MV-4-11 (cell line): ENCODE results near the gene RIOK1.
A peak's percentile ranks its signal among the peaks of the same experiment; 100 is the strongest.
"Not testable (repeated sequence)": the region's sequence is repeated elsewhere in the genome, so short reads cannot be mapped to it uniquely, and the experiment has no call there.

Experiments
- DNase-seq: peaks from one replicate; lab custom pipeline; 2025; lab: John Stamatoyannopoulos, UW

RIOK1 gene

DNA sequence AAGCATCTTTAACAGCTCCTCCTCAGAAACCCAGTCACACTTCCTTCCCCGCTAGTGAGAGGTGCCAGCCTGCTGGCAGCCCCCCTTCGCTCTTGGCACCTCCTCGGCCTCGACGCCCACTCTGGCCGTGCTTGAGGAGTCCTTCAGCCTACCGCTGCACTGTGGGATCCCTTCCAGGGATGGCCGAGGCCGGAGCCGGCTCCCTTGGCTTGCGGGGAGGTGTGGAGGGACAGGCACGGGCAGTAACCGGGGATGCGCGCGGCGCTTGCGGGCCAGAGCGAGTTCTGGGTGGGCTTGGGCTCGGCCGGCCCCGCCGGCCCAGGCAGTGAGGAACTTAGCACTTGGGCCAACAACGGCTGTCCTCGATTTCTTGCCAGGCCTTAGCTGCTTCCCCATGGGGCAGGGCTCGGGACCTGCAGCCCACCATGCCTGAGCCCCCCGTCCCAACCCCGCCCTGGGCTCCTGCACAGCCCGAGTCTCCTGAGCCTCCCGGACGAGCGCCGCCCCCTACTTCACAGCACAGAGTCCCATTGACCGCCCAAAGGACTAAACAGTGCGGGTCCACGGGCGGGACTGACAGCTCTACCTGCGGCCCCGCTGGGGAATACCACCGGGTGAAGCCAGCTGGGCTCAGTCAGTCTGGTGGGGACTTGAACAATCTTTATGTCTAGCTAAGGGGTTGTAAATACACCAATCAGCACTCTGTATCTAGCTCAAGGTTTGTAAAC lies 51.6 kb downstream of the RIOK1 start:
- no peak for DNase-seq

DNA sequence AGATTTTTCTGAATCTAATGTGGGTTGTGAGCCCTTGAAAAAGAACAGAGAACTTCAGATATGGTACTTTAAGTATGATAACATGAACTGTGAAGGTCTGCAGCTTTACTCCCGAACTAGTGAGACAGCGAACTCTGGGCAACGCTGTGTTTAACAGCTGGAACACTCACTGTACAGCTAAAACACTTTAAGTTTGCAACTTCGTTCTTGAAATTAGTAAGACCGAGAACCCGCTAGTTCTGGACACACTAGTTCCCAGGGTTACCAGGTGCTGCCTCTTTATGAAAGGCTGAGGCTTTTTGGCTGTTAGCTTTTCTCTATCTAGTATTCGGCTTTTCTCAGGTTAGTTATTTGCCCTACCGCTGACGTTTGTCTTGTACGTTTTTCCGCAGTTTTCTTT lies 52.9 kb downstream of the RIOK1 start:
- no peak for DNase-seq

DNA sequence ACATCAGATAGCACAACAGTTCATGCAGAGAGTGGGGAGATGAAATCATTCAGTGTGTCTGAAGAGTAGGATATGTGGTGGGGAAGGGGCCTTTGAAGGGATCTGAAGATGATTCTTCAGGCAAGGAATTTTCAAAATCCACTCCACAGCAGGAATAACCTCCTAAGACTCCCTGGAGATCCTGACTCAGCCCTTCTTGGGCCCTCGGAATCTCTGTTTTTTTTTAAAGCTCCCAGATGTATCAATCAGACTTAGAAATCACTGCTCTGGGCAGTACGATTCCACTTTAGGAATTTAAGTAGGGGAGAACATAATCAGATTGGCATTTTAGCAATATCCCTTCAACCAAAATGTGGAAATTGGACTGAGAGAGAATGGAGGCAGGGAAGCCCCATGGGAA lies 55.5 kb downstream of the RIOK1 start:
- DNase-seq, result no peak

DNA sequence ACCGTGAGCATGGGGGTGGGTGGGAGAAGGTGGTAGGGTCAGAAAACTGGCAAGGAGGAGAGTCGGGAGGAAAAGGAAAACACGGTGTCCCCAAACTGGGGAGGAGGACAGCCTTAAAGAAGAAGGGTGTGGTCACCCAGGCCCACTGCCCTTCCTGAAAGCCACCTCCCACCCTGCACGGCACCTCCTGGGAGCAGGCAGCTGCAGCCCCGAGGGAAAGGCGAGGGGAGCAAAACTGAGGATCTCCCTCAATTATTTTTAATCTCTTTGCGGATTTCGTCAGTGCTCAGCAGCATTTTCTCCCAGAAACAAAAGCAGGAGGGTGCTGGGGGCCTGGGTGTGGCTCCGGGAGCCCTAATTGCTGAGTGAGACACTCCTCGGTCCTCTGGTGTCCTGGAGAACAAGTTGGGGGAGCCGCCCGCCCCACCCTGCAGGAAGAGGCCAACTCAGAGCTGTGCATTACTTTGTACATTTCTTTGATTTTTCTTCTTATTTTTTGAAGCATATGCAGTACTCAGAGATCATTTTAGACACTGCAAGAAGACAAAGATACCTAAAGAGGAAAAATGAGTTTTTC lies 56.4 kb downstream of the RIOK1 start:
- no peak for DNase-seq

DNA sequence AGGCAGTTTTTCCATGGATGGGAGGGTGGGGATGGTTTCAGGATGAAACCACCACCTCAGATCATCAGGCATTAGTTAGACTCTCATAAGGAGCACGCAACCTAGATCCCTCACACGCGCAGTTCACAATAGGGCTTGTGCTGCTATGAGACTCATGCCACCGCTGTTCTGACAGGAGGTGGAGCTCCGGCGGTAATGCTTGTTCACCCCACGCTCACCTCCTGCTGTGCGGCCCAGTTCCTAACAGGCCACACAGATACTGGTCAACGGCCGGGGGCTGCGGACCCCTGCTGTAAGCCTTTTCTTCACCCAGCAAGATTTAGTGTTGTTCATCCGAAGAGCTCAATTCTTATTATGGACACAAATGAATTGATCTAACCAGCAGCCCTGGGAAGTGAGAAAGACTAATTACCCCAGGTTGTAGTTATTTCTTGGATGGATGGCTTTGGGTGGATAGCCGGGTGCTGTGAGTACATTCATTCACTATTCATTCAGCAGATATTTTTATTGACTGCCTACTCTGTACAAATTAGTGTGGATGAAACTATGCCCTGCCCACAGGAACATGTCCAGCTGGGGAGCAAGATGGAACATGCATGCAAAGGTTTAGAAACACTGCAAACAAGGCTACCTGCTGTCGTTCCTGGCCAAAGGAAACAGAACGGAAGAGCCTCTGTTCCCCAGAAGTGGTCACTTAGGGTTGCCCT lies 57.2 kb downstream of the RIOK1 start:
- no peak for DNase-seq

DNA sequence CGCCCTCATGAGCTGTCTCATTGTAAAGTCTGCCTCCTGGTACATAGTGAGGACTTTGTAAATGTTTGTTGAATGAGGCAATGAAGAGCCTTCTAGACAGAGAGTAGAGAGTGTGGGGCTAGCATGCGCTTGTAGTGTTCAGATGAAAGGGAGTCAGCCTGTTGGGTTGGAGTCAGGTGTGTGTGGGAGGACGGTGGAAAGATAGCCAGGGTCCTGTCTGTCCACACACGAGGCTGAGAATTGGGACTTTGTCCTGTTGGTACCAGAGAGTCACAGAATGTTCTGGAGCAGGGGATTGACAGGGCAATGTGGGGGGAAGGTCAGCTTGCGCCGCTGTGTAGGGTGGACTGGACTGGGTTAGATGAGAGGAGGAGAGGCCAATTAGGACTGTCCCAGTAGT lies 58.6 kb downstream of the RIOK1 start:
- DNase-seq, result no peak

DNA sequence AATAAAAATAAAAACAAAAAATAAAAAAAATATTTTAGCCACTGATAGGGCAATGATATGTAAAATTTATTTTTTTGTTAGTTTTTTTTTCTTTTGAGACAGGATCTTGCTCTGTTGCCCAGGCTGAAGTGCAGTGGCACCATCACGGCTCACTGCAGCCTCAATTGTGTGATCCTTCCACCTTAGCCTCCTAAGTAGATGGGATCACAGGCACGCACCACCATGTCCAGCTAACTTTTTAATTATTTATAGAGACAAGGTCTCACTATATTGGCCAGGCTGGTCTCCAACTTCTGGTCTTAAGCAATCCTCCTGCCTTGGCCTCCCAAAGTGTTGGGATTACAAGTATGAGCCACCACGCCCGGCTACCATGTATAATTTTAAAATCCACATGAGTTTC lies 59.4 kb downstream of the RIOK1 start:
- DNase-seq, result no peak

DNA sequence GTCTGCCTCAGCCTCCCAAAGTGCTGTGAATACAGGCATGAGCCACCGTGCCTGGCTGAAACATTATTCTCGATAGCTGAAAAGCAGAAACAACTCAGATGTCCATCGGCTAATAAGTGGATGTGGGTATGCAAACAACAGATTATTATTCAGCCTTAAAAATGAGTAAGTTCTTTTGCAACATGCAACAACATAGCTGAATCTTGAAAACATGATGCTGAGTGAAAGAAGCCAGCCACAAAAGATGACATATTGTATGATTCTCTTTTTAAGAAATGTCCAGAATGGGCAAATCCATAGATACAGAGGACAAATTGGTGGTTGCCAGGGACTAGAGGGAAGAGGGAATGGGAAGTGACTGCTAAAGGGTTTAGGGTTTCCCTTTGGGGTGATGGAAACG lies 61.7 kb downstream of the RIOK1 start:
- DNase-seq, result no peak

DNA sequence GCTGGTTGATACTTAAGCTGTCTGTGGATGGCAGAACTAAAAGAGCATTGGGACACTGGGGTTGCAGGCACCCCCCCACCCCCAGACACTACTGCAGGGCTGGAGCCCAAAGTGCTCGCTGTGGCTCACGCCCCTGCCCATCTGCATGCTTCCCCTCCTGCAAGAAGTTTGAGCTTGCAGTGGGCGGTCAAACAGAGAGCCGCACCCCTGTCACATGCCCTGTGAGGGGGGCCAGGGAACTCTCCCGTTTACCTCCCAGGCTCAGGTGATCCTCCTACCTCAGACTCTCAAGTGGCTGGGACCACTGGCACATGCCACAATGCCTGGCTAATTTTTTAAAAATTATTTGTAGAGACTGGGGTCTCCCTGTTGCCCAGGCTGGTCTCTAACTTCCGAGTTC lies 63.3 kb downstream of the RIOK1 start:
- no peak for DNase-seq

DNA sequence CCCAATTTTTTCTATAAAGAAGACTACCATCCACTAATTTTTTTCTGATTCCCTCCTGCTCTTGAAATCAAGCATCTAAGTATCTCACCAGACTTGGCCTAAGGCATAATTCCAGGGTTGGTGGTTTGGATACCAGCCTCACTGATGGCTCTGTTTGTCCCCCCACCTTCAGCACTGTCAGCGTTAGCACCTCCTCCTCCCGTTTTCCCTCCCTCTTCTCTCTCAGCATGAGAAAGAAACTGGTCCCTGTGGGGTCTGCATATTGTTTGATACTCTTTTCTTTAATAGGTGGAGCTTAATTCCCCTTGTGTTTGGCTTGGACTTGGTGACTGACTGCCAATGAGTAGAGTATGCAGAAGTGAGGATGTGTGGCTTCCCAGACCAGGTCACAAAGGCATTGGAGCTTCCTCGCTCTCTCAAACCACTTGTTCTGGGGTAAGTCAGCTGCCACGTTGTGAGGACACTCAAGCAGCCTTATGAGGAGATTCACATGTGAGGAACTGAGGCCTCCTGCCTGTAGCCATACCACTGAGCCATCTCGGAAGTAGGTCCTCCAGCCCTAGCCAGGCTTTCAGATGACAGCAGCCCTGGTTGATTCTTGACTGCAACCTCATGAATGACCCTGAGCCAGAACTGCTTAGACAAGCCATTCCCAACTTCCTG lies 65.2 kb downstream of the RIOK1 start:
- peak; percentile 7 for DNase-seq

DNA sequence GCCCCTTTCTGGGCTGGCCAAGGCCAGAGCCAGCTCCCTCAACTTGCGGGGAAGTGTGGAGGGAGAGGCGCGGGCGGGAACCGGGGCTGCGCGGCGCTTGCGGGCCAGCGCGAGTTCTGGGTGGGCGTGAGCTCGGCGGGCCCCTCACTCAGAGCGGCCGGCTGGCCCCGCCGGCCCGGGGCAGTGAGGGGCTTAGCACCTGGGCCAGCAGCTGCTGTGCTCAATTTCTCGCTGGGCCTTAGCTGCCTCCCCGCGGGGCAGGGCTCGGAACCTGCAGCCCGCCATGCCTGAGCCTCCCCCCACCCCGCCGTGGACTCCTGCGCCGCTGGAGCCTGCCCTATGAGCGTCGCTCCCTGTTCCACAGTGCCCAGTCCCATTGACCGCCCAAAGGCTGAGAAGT lies 66.7 kb downstream of the RIOK1 start:
- DNase-seq, result not testable (repeated sequence)

DNA sequence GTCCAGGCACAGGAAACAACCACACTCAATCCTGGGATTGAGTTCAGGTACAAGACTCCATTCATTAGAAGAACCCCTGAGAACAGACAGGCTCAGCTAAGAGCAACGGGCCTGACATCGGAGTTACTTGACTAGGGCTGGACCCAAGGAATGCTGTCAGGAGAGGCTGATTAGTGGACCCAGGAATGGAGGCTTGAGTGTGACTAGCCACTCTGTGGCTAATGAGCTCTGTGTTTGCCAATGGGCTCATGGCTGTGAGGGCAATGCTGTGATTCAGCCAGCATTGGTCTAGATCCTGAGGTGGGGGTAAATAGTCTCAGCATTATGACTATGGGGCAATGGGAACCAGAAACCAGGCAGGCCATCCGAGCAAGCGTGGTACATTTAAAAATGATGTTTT lies 71.8 kb downstream of the RIOK1 start:
- DNase-seq, result no peak

DNA sequence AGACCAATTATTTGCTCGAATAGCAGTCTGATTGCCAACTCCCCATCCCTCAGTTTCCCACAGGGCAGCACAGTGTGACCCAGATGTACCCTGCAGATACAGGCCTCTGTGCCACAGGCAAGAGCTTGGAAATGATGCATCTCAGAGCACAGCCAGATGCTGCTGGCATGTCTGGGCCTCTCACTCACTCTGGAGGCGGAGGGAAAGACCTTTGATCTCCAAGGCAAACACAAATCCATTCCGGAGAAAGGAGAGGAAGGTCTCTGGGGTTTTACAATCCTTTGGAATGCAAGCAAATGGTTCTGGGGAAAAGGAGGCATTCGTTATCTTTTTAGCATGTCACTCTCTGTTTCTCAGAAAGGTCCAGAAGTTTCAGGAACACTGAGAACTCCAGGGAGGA lies 74.2 kb downstream of the RIOK1 start:
- DNase-seq, result no peak

DNA sequence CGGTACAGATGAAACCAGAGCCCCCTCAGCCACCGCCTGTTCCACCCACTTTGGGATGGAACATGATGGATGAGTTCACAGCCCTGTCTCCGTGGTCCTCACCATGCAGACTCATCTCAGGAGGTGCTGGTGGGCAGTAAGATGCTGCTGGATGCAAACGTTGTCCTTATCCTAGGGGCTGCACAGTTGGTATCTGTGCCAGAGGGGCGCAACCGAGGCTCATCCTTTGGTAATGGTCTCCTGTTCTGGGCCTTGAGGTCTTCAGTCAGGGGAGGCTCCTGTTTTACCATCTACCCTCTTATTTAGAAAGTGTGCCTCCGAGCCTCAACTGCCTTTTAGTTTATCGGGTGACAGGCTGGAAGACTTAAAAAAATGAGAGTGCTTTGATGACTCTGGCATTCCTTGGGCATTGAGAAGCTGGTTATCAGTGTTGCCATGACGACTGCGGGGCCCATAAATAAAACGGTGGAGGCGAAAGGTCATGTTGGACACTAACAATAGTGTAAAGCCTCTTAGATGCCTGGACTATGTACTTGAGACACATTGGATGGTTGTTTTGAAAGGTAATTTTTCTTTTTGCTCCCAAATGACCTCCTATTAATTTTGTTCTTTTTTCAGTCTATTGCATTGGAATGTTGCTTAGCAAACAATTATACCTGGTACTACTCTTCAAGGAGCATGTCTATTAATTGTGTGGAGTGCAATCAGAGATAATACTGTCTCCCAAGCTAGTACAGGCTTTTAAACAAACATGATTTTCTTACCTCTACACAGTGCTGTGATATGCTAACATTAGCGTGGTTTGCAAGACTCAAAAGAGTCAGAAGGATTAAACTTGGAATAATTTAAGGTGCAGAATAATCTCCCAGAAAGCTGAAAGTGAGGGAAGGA lies 77.6 kb downstream of the RIOK1 start:
- DNase-seq, result no peak
